ENCODE results near the gene EFL1. TPM values are rescaled to one million over a fixed set of nuclear protein-coding genes. Genes with fewer than 3 reads are reported as not detected.

EFL1 gene
- total and polyA plus RNA-seq, 2 of the 8 experiments (the other 6 are each of a cell fraction or from before 2014, with no cell fraction given): 10.8 to 31.5 TPM

- POLR2A ChIA-PET (ENCODE audit: partially characterized antibody): no interaction called here
- WGBS, 2 experiments (ENCODE audit: extremely low coverage in 1 of 2, insufficient coverage in 1 of 2, insufficient read length in 1 of 2, insufficient replicate concordance in 2 of 2, low coverage in 1 of 2, low lambda C conversion rate in 2 of 2, missing lambda C conversion rate in 1 of 2): 86% methylated on average over 2 of the region's 2 CpGs; no CpG with 5 or more reads in 1 of the 2 experiments
- TF ChIP-seq CREB1 (IDR thresholded peaks at IDR 0.05): no peak
- no peak for TF ChIP-seq SRF (IDR thresholded peaks at IDR 0.05; ENCODE audit: low read depth, low read length)
- TF ChIP-seq BCL11A (IDR thresholded peaks at IDR 0.05; ENCODE audit: low read depth in 2 of 2, low read length in 2 of 2): no peak
- TF ChIP-seq EP300 (IDR thresholded peaks at IDR 0.05; ENCODE audit: borderline replicate concordance in 1 of 2, low read depth in 2 of 2, low read length in 2 of 2): no peak
- TF ChIP-seq TAF7 (optimal IDR thresholded peaks at IDR 0.05; ENCODE audit: borderline replicate concordance, low read depth, low read length): no peak
- TF ChIP-seq SUZ12 (IDR thresholded peaks at IDR 0.05; ENCODE audit: low read length): no peak
- no peak for TF ChIP-seq POLR2A (IDR thresholded peaks at IDR 0.05; ENCODE audit: control extremely low read depth in 1 of 2, low read depth in 2 of 2, low read length in 2 of 2)
- TF ChIP-seq EGR1 (IDR thresholded peaks at IDR 0.05; ENCODE audit: borderline replicate concordance, low read depth, low read length): no peak
- TF ChIP-seq CTBP2 (IDR thresholded peaks at IDR 0.05; ENCODE audit: borderline replicate concordance, insufficient read depth, insufficient read length, low read length): no peak
- TF ChIP-seq GABPA (IDR thresholded peaks at IDR 0.05; ENCODE audit: borderline replicate concordance, insufficient read depth, low read length): no peak
- TF ChIP-seq RNF2 (IDR thresholded peaks at IDR 0.05; ENCODE audit: borderline replicate concordance, low read depth, low read length, missing control alignments, poor library complexity, severe bottlenecking): no peak
- no peak for TF ChIP-seq KDM5A (IDR thresholded peaks at IDR 0.05; ENCODE audit: low read length)
- no peak for TF ChIP-seq SAP30 (IDR thresholded peaks at IDR 0.05; ENCODE audit: insufficient read depth, insufficient replicate concordance, low read length)
- TF ChIP-seq ATF3 (IDR thresholded peaks at IDR 0.05; ENCODE audit: insufficient read depth, low read depth, low read length): no peak
These were observed 81.2 kb downstream of the EFL1 start for GRCh38 chr15:82181371-82181770.

More at GRCh38 chr15:82181371-82181770, 81.2 kb downstream of the EFL1 start:
- no peak overlapping the region for H3K56ac ChIP-seq (replicated peaks; ENCODE audit: insufficient read length, low read depth, low read length)
- no peak overlapping the region for H3K4me2 ChIP-seq (ENCODE audit: insufficient read depth in 1 of 2, low read depth in 2 of 2, low read length in 2 of 2)
- H2BK12ac ChIP-seq (ENCODE audit: low read depth, low read length): no peak overlapping the region
- no peak overlapping the region for H4K8ac ChIP-seq (ENCODE audit: extremely low read depth, insufficient read depth, low read length)
- H3K23me2 ChIP-seq (ENCODE audit: low read depth, low read length): no peaks in the 10 kb centered on the region
- no peak for FAIRE-seq
- H3K18ac ChIP-seq (ENCODE audit: extremely low read depth, low read length): no peak overlapping the region
- no peaks in the 10 kb centered on the region for H3K4me1 ChIP-seq (replicated peaks in 1 of 4; ENCODE audit: control insufficient read depth in 3 of 4, insufficient read depth in 4 of 4, low read length in 3 of 4)
- H3K27me3 ChIP-seq (replicated peaks in 1 of 4; ENCODE audit: control insufficient read depth in 3 of 4, extremely low read depth in 1 of 4, insufficient read depth in 3 of 4, low read length in 3 of 4): no peaks in the 10 kb centered on the region
- no peak overlapping the region for H3K4me3 ChIP-seq (ENCODE audit: extremely low read depth in 1 of 4, insufficient read depth in 2 of 4, low read depth in 3 of 4, low read length in 4 of 4)
- H4K91ac ChIP-seq (replicated peaks; ENCODE audit: insufficient read length, low read length): no peak overlapping the region
- no peak overlapping the region for H2BK5ac ChIP-seq (ENCODE audit: low read depth, low read length)
- CTCF ChIA-PET (ENCODE audit: partially characterized antibody): interaction anchor here (0.6 to 1.2 kb wide), 4 partner anchors 22 to 99 kb away, joined by 3 to 4 read pairs (median 4); no protein-coding TSS in a partner anchor
- H2AK5ac ChIP-seq (ENCODE audit: low read depth, low read length): no peak overlapping the region
- no peak overlapping the region for H3K4ac ChIP-seq (replicated peaks; ENCODE audit: insufficient read length, low read depth, low read length)
- H3K14ac ChIP-seq (ENCODE audit: insufficient read length): no peak overlapping the region
- no peaks in the 10 kb centered on the region for H4K20me1 ChIP-seq (replicated peaks in 1 of 2; ENCODE audit: control insufficient read depth in 1 of 2, insufficient read depth in 2 of 2, low read length in 2 of 2)
- DNase-seq (ENCODE audit: low read depth in 1 of 2, low spot score in 2 of 2): no peak
- no peak overlapping the region for H2BK15ac ChIP-seq (ENCODE audit: low read length)
- no peaks in the 10 kb centered on the region for H3K79me1 ChIP-seq (ENCODE audit: low read depth, low read length)
- no peak overlapping the region for H3K9ac ChIP-seq (replicated peaks in 1 of 4; ENCODE audit: extremely low read depth in 1 of 4, low read depth in 3 of 4, low read length in 3 of 4)
- H3K9me3 ChIP-seq (ENCODE audit: insufficient read depth in 2 of 2, low read depth in 1 of 2, low read length in 1 of 2): no peaks in the 10 kb centered on the region
- H2BK120ac ChIP-seq (replicated peaks; ENCODE audit: low read depth, low read length): no peak overlapping the region
- no peak overlapping the region for H4K5ac ChIP-seq (ENCODE audit: insufficient read length, low read depth, low read length)
- no peak overlapping the region for H2AFZ ChIP-seq (ENCODE audit: low read length)
- no peak overlapping the region for H2BK20ac ChIP-seq (ENCODE audit: low read length)
- H3K27ac ChIP-seq (ENCODE audit: low read depth, low read length): no peak overlapping the region
- no peaks in the 10 kb centered on the region for H3K79me2 ChIP-seq (ENCODE audit: control insufficient read depth in 1 of 2, insufficient read depth in 2 of 2, low read length in 2 of 2)
- no peak overlapping the region for H3K23ac ChIP-seq (ENCODE audit: insufficient read length)
- no peaks in the 10 kb centered on the region for H3K36me3 ChIP-seq (ENCODE audit: control insufficient read depth in 2 of 4, insufficient read depth in 4 of 4, low read length in 3 of 4)
